HS-5 (cell line): ENCODE measurements around the gene SLC25A26.
A peak's percentile ranks its signal among the peaks of the same experiment; 100 is the strongest.

Experiments
- DNase-seq: peaks from one replicate; pipeline ENCODE4 v3.0.0-alpha.2; 2012; ENCODE audit warnings: low read depth

Gene SLC25A26

DNA sequence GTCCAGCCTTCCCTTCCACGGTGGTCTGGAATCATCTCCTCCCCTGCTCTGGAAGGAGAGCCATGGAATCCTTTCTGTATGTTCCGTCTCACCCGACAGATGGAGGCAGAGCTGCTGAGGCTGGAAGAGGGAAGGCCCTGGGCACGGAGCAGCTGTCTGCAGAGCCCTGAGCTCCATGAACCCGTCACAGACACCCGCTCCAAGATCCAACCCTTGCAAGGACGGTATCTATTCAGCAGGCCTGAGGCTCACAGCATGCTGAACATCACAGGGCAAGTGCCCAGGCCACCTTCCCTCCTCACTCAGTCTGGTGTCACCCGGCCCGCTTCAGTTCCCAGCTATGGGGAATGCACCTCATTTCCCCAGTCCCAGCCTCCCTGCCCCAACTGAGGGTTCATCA is 176.1 kb downstream of the SLC25A26 start:
- DNase-seq = no peak

DNA sequence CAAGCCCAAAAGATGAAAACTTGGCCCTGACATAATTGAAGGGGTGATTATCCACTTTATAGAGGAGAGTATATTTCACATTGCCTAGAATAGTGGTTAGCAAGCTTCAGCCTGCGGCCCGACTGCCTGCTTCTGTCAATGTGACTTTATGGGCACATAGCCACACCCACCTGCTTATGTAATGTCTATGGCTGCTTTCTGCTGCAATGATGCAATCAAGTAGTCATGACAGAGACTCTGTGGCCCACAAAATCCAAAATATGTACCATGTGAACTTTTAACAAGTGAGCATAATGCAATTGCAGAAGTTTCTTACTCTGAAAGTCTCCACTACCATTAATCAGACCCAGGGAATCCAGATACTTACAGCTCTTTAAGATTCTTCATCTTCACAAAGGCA is 176.9 kb downstream of the SLC25A26 start:
- DNase-seq = no peak

DNA sequence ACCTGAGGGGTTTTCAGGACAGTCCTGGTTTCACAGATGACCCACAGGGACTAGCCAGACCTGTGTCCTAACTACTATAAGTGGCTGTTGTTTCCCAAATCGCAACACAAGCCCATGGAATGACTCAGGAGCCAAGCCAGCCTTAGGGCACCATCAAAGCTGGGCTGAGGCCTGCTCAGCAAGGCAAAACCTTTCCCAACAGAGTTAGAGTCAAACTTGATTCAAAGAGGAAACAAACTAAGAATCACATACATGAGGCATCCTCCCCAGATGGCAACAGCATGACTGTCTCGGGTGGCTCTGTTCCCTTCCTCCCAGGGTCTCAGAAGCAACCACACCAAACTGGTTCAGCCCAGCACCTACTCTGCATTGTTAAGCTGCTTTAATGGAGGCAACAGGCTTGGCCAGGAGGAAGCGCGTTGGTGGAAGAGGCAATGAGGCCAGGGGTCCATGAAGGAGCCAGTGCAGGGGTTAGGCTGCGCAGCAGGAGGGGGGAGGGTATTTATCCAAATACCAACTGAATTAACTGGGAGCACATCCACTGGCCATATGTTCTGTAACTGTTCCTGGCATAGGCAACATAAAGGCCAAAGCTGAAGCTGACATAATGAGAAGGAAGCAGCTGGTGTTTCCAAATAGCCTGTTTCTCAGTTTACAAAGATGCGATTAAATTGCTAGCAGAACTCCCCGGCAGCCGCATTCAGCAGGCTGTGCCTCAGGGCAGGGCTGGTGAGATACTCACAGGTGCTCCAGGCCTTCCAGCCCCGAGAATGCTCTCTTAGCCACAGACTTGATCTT is 177.6 kb downstream of the SLC25A26 start:
- no peak for DNase-seq

DNA sequence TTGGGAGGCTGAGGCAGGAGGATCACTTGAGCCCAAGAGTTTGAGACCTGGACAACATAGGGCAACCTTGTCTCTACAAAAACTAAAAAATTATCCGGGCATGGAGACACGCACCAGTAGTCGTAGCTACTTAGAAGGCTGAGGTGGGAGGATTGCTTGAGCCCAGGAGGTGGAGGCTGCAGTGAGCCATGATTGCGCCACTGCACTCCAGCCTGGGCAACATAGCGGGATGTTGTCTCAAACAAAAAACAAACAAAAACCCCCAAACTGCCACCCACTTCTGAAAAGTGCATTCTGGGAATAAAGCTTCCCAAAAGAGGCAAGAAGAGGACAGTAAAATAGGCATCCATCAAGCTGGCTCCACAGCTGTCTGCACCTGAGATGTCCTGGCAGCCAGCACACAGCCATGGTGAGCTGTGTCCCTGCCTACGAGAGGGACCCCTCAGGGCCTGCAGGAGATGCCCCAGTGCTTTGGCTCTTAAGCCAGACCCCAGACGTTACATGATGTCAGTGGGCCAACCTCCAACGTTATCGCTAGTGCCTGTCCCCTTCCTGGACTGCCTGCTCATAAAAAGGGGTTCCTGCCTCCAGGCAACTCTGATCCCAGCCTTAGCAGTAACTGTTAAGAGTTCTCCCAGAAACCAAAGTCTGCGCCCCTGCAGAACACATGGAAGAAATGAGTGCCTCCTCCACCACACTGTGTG is 178.9 kb downstream of the SLC25A26 start:
- no peak for DNase-seq

DNA sequence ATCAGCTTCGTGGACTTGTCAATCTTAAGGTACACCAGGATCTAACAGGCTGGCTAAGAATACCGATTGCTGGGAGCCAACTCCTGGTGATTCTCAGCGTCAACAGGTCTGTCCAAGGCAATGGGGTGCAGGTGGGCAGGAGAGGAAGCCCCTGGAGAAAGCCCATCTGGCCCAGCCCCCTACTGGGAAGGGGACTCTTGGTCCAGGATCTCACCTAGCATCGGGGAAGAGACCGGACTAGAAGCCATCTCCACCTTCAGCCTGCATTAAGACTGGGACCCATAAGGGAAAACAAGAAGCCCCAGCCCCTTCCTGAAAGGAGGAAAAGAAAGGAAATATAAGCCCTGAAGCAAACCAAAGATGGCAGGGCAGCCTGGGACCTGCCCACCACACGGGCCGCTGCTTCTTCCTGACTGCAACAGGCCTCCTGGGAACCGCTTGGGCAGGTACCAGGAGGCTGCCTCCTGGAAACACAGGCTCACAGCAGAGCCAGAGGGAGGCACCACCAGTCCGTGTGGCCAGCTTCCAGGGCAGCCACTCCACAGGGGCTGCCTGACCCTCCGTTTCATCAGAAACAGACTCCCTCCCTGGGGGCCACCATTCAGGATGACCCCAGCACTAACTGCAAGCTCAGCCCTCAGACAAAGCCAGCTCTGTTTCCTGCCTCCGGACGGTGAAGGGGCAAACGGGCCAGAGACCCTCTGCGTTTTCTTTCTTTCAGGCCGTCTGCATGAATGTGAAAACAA is 179.8 kb downstream of the SLC25A26 start:
- no peak for DNase-seq

DNA sequence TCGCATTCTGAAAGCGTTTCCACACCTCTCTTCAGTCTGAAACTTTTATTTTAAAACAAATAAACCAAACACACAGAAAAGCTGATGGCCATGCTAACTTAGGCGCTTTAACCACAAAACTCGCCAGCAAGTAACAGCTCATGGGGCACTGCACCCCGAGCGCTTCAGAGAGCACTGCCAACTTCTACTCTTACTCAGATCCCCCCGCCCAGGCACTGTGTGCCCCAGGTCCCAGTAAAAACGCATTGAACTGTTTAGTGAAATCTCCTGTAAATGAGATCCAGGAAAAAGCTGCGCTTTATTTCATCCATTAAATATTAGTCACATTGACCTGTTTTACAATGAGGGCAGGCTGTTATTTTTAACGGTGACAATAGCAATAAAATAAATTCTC is 180.4 kb downstream of the SLC25A26 start:
- no peak for DNase-seq

DNA sequence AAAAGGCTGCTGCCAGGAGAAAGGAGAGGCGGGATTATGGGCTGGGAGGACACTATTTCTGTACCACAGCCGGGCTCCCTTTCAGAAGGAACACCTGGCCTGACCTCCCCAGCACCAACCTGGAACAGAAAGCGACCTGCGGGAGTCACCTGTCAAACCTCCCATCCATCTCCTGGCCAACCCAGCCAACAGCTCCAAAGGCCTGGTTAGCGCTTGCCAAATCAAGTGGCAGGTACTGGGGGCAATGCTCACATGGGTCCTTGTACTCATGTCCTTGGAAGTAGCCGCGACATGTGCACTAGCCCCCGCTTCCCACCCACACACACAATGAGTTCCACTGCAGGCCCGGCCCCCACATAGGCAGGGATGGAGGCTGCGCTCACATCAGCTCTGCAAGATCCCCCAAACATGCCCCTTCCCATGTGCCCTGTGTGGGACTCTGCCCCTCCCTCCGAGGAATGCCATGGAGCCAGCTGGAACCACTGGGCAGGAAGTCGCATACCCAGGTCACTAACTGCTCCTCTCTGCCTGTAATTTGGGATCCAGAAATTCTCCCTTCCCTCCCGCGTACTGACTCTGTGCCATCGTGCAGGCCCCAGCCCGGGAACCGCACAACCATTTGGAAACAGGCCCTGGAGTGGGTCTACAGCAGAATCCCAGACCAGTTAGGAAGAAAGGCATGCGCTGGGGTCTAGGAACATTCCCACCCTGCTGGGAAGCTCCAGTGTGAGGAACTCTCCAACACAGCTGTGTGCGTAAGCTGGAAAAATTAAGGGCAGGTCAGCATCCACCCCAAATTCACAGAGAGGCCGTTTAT is 181.1 kb downstream of the SLC25A26 start:
- DNase-seq = no peak

DNA sequence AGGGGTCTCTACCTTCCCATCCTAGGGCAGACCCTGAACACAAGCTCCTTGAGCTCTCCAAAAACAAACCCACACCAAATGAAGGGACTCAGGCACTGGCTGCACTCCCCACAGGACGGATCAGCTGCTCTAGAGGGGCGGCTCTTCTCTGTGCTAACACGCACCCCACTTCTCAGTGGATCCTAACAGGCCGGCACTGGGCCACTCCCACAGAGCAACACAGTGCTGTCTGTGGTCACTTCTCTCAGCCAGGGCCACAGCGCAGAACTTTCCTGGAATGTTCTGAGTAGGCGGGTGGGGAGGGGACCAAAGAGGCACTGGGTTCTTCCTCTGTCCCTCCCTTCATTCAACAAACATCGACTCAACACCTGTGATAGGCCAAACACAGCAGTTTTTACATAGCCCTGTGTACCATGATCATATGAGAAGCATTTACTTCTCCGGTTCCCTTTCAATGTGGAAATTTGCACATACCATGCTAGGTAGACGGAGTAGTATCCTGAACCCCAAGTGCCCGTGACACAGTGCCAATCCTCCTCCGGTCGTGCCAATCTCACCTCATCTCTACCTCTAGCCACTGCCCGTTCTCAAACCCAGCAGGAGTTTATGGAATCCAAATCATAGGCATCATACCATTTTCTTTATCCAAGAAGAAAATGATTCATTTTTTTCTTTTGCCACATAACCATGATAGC is 181.9 kb downstream of the SLC25A26 start:
- no peak for DNase-seq

DNA sequence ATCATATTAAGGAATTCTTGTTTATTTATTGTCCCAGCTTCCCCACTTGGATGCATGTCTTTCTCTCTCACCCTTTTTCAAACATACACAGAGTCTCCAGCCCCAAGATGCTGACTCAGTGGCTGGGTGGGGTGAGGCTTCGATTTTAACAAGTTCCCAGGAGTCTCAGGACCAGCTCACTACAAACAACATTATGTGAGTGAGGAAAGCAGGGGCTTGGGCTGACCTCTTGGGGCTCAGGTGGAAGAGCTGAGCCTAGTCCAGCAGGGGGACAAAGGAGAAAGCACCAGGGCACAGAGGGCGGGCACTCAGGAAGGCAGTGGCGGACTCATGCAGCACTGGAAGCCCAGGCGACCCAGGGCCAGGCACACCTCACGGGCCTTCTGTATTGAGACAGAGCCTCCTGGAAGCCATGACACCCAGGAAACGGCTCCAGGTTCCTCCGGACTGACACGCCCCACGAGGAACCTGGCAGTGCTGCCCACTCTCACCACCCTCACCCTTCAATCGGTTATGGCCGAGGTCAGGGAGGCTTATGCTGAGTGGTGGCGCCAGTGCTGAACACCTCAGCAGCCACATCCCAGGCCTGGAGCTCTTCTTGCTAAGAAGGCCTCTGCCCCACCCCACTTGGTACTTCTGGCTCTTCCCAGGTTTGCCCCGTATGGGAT is 182.7 kb downstream of the SLC25A26 start:
- no peak for DNase-seq

DNA sequence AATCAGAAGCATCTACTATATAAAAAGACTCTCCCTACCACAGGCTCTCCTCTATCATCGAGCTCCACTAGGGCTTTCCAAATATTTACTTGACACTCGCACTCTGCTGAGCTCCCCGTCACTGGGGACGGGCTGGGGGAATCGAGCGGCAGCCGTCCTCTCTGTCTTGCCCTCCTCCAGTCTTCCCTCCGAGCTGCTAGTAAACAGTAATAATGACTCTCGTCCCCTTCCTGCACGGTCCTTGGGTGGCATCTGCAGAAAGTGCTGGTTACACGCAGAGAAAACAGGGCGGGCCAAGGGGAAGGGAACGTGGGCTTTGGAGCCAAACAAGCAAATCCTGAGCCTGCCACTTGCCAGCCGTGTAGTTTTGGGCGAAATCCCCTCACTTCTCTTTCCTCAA is 183.4 kb downstream of the SLC25A26 start:
- no peak for DNase-seq

DNA sequence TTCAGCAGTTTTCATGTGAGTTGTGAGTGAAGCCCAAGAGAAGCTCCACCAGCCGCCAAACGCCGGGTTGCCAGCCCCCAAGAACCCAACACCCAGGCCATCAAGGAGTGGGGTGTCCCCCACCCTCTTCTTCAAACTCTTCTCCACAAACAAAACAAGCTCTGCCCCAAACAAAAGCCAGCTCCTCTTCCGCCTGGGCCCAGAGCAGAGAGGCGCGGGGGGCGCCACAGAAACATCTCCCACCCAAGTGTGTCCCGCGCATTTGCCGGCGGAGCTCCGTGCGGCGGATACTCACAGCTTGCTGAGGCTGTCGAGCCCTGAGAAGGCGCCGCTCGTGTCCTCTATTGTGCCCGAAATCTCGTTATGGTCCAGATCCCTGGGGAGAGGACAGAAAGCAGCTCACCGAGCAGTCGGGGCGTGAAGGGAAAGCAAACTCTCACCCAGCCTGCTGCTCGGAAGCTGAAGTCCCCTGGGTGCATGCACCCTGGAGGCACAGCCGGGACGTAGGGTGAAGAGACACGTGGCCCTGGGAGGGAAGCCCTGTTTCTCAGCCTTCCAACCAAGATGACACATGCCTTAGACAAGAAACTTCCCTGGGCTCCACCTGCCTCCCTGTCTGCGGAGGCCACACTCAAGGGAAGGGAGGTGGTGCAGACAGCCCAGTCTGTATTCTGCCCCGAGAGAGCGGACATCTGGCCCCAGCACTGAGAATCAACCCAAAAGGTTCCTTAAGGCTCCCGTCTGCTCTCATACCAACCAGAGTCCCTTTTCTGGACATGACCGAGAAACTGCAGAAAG is 184.3 kb downstream of the SLC25A26 start:
- no peak for DNase-seq

DNA sequence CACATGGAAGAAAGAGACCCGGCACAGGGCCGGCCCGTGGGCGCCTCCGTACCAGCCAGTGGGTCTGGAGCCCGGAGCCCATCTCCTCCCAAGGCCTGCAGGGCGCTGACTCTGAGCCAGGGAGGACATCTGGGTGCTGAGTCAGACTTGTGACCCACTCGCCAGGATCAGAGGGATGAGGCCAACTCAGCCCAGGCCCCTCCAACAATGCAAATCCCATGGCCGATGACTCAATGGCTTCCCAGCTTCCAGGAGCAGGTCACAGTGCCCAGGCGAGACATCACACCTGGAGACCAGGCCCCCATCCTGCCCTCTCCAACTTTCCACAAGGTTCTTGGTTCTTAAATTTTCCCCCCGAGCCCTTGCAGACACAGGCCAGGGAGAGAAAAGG is 184.9 kb downstream of the SLC25A26 start:
- DNase-seq = peak; percentile 69

DNA sequence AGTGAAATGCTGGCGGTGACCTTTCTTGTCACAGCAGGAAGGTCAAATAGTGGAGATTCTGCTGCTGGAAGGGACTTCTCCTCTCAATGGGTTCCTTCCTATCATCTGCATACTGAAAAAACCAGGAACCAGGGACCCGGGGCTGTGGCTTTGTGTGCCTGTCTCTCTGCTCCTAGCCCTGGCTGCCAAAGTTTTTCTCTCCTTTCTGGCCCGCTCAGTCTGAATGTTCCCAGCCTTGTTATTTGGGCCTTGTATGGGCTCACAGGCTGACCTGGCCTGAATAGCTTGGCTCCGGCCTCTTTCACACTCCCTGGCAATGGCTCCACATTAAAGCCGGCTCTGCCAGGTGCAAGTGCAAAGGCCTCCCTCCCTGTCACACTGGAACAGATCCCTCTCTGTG is 185.4 kb downstream of the SLC25A26 start:
- no peak for DNase-seq

DNA sequence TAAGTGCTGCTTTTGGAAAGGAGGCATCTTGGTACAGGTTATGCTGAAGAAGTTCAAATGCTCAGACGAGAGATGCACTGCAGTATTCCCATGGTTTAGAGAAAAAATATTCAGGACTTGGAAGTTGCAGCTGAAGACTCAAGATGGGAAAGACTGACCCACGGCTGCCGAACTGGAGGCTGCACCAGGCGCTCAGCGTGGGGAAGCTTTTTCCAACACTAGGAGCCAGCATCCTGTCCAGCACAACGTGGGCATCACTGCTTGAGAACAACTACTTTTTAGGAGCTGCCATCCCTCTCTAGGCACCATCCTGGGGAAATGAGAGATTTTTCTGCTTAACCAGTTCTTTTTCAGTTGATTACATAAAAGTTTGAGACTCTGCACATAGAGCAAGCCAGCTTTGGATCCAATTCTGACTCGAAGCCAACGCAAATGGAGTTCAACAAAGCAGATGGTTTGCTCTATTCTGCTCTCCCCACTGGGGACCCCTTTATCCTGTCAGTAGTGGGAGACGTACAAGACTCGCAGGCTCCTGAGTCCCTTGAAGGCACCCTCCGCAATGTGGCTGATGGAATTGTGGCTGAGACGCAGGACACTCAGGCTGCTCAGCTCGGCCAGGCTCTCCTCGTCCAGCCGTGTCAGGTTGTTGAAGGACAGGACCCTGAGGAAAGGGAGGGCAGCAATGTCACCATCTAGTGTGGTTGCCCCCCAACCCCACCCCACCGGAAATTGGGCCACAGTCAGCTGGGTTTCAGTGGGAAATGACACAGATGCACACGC is 186.2 kb downstream of the SLC25A26 start:
- no peak for DNase-seq

DNA sequence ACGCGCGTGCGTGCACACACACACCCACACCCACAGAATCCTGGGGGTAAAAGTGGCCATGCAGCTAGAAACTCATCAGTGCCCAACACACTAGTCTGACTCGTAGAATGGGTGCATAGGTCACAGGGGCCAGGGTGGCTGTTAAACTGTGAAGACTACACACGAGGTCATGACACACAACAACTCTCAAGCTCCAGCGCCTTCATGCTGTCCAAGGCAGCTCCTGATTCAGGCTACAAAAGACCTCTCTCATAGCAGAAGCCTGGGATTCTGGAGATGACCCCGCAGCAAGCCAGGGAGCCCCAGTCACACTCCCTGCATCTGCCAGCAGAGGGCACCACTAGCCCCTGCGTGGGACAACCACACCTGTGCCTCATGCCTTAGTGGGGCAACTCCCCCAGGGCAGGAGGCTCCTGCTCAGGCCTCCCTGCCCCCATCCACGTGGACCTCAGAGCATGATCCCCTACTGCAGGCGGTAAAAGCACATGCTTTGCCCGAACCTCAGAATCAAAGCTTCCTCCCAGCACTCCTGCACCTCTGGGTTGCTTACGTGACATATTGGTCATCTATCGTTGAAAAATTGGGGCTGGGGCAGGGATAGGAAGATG is 186.9 kb downstream of the SLC25A26 start:
- DNase-seq = no peak

DNA sequence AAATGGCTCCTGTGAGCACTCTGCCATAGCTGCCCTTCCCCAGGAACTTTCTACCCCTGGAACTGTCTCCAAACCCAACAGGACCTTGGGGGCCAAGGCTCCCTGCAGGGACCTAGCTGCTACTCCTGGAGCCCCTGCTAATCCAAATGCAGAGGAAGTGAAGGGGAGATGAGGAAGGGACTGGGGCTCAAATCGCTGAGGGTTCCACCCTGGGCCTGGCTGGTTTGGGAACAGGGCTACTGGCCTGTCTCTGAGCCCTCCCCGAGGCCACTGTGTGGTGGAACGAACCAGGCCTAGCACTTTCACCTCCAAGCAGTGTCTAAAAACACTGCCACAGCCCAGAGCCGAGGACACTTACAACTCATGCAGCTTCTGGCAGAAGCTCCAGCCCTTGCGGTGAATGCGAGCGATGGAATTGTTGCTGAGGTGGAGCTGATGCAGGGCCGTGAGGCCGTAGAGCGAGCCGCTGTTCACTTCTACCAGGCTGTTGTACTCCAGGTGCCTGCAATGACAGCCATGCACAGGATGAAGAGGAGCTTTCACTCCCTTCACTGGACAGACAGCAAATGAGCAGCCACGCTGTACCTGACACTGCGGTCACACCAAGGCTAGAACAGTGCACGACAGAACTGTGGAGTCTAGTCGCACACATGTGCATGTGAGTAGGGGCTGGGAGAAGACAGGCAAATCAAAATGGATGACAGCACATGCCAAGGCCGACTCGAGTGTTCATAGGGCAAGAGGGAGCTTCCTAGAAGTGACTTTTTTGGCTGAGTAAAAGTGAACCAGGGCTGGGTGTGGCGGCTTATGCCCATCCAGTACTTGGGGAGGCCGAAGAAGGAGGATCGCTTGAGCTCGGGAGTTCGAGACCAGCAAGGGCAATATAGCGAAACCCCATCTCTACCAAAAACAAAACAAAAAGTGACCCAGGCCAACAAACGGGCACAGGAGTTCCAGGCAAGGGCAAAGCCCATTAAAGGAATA is 189.3 kb downstream of the SLC25A26 start:
- no peak for DNase-seq

DNA sequence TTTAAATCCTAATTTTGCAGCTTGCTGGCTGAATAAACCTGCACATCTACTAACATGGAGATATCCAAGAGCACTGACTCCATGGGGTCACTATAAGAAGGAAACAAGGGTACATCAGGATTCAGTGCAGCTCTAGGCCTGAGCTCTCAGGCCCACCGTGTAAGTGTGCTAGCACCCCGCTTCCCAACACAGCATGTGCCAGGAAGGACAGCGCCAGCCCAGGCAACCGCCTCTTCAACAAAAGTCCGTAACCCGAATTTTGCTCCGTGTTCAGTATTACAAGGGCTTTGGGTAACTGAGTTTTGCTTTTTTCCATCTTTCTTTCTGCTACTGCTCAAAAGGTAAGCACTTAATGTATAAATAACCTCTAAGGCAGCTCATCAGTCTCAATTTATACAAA is 190.2 kb downstream of the SLC25A26 start:
- DNase-seq = no peak

DNA sequence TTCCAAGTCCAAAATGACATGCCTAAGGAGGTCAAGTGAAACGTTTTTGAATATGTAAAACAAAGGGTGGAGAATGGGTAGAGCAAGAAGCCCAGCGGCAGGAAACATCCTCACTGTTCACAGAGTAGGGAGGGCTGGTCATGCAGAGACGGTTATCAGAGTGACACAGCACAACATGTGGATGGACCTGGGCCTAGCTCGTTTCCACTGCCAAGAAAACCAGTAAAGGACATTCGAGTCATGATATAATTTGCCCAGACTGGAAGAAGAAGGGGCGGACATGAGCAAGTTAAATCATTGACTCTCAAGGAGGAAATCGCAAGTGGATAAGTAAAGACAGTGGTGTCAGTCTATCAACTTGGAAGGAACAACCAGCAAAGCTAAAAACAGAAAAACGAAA is 190.7 kb downstream of the SLC25A26 start:
- DNase-seq = no peak
